ENCODE results near the gene DOK1.

Gene DOK1

GRCh38 chr2:74514368-74515270, 39.9 kb upstream of the DOK1 start, which contains the start of gene TLX2:
TSS of gene TLX2 (plus strand) at chr2:74514450. CDS start at chr2:74514807, 357 bp downstream.
- Histone ChIP-seq H3K36me3 (ENCODE audit: control insufficient read depth, low read depth, low read length) (no peaks in the 10 kb centered on the region), H3K4me3 (ENCODE audit: low read length) (peak within 1 kb of the TSS; percentile 37), H3K27me3 (ENCODE audit: control insufficient read depth, insufficient read depth, low read length) (peaks cover 100% of the 10 kb centered on the region), H3K4me1 (ENCODE audit: control insufficient read depth, low read depth, low read length) (no peaks in the 10 kb centered on the region), H3K27ac (ENCODE audit: low read length) (no peak within 1 kb of the TSS), H3K9me3 (ENCODE audit: control insufficient read depth, low read depth, low read length) (no peaks in the 10 kb centered on the region), H3K9ac (ENCODE audit: low read length) (no peak within 1 kb of the TSS)

- H3K9ac ChIP-seq (ENCODE audit: low read length) = no peak overlapping the region
- H3K27me3 ChIP-seq (ENCODE audit: control insufficient read depth, insufficient read depth, low read length) = peaks cover 100% of the 10 kb centered on the region
- H3K36me3 ChIP-seq (ENCODE audit: control insufficient read depth, low read depth, low read length) = no peaks in the 10 kb centered on the region
- no peaks in the 10 kb centered on the region for H3K4me1 ChIP-seq (ENCODE audit: control insufficient read depth, low read depth, low read length)
- H3K27ac ChIP-seq (ENCODE audit: low read length) = no peak overlapping the region
- H3K9me3 ChIP-seq (ENCODE audit: control insufficient read depth, low read depth, low read length) = no peaks in the 10 kb centered on the region
- peak overlapping the region; percentile 32 for H3K4me3 ChIP-seq (ENCODE audit: low read length)
Measured at GRCh38 chr2:74515271-74515980, 39.1 kb upstream of the DOK1 start.

- Histone ChIP-seq H3K4me3 (ENCODE audit: low read length) (peak overlapping the region; percentile 32), H3K36me3 (ENCODE audit: control insufficient read depth, low read depth, low read length) (no peaks in the 10 kb centered on the region), H3K27me3 (ENCODE audit: control insufficient read depth, insufficient read depth, low read length) (peaks cover 100% of the 10 kb centered on the region), H3K4me1 (ENCODE audit: control insufficient read depth, low read depth, low read length) (no peaks in the 10 kb centered on the region), H3K9ac (ENCODE audit: low read length) (no peak overlapping the region), H3K9me3 (ENCODE audit: control insufficient read depth, low read depth, low read length) (no peaks in the 10 kb centered on the region), H3K27ac (ENCODE audit: low read length) (no peak overlapping the region)
Measured at GRCh38 chr2:74515981-74516633, 38.4 kb upstream of the DOK1 start.

GRCh38 chr2:74516650-74517049, 37.9 kb upstream of the DOK1 start:
- no peak overlapping the region for H3K9ac ChIP-seq (ENCODE audit: low read length)
- no peaks in the 10 kb centered on the region for H3K9me3 ChIP-seq (ENCODE audit: control insufficient read depth, low read depth, low read length)
- no peaks in the 10 kb centered on the region for H3K36me3 ChIP-seq (ENCODE audit: control insufficient read depth, low read depth, low read length)
- no peak overlapping the region for H3K27ac ChIP-seq (ENCODE audit: low read length)
- no peak overlapping the region for H3K4me3 ChIP-seq (ENCODE audit: low read length)
- H3K4me1 ChIP-seq (ENCODE audit: control insufficient read depth, low read depth, low read length) = no peaks in the 10 kb centered on the region
- peaks cover 100% of the 10 kb centered on the region for H3K27me3 ChIP-seq (ENCODE audit: control insufficient read depth, insufficient read depth, low read length)

GRCh38 chr2:74522516-74522915, 32.0 kb upstream of the DOK1 start:
- Histone ChIP-seq H3K4me3 (ENCODE audit: low read length) (no peak overlapping the region), H3K36me3 (ENCODE audit: control insufficient read depth, low read depth, low read length) (peaks cover 13% of the 10 kb centered on the region), H3K9me3 (ENCODE audit: control insufficient read depth, low read depth, low read length) (no peaks in the 10 kb centered on the region), H3K27ac (ENCODE audit: low read length) (no peak overlapping the region), H3K9ac (ENCODE audit: low read length) (no peak overlapping the region), H3K27me3 (ENCODE audit: control insufficient read depth, insufficient read depth, low read length) (peaks cover 61% of the 10 kb centered on the region), H3K4me1 (ENCODE audit: control insufficient read depth, low read depth, low read length) (no peaks in the 10 kb centered on the region)

GRCh38 chr2:74524005-74524404, 30.5 kb upstream of the DOK1 start:
- H3K9me3 ChIP-seq (ENCODE audit: control insufficient read depth, low read depth, low read length) = no peaks in the 10 kb centered on the region
- H3K4me1 ChIP-seq (ENCODE audit: control insufficient read depth, low read depth, low read length) = no peaks in the 10 kb centered on the region

GRCh38 chr2:74524955-74525716, 29.4 kb upstream of the DOK1 start:
- no peaks in the 10 kb centered on the region for H3K4me1 ChIP-seq (ENCODE audit: control insufficient read depth, low read depth, low read length)
- peaks cover 35% of the 10 kb centered on the region for H3K27me3 ChIP-seq (ENCODE audit: control insufficient read depth, insufficient read depth, low read length)
- no peak overlapping the region for H3K9ac ChIP-seq (ENCODE audit: low read length)
- H3K4me3 ChIP-seq (ENCODE audit: low read length) = no peak overlapping the region
- H3K27ac ChIP-seq (ENCODE audit: low read length) = no peak overlapping the region
- peaks cover 14% of the 10 kb centered on the region for H3K36me3 ChIP-seq (ENCODE audit: control insufficient read depth, low read depth, low read length)
- no peaks in the 10 kb centered on the region for H3K9me3 ChIP-seq (ENCODE audit: control insufficient read depth, low read depth, low read length)

More at GRCh38 chr2:74524005-74524404, 30.5 kb upstream of the DOK1 start:
- no peak overlapping the region for H3K9ac ChIP-seq (ENCODE audit: low read length)
- H3K36me3 ChIP-seq (ENCODE audit: control insufficient read depth, low read depth, low read length) = peaks cover 14% of the 10 kb centered on the region
- peaks cover 47% of the 10 kb centered on the region for H3K27me3 ChIP-seq (ENCODE audit: control insufficient read depth, insufficient read depth, low read length)
- no peak overlapping the region for H3K27ac ChIP-seq (ENCODE audit: low read length)
- H3K4me3 ChIP-seq (ENCODE audit: low read length) = no peak overlapping the region

- no peak within 1 kb of the TSS for H3K27ac ChIP-seq (ENCODE audit: low read length)
- no peak within 1 kb of the TSS for H3K4me3 ChIP-seq (ENCODE audit: low read length)
- H3K27me3 ChIP-seq (ENCODE audit: control insufficient read depth, insufficient read depth, low read length) = peaks cover 27% of the 10 kb centered on the region
- no peaks in the 10 kb centered on the region for H3K9me3 ChIP-seq (ENCODE audit: control insufficient read depth, low read depth, low read length)
- peaks cover 14% of the 10 kb centered on the region for H3K36me3 ChIP-seq (ENCODE audit: control insufficient read depth, low read depth, low read length)
- no peaks in the 10 kb centered on the region for H3K4me1 ChIP-seq (ENCODE audit: control insufficient read depth, low read depth, low read length)
- no peak within 1 kb of the TSS for H3K9ac ChIP-seq (ENCODE audit: low read length)
Measured at GRCh38 chr2:74525717-74526648, 28.5 kb upstream of the DOK1 start, which contains the start of gene DQX1. TSS of gene DQX1 (minus strand) at chr2:74526231. CDS start at chr2:74525729, 502 bp downstream.

GRCh38 chr2:74526649-74527230, 27.8 kb upstream of the DOK1 start:
- H3K27me3 ChIP-seq (ENCODE audit: control insufficient read depth, insufficient read depth, low read length) = peaks cover 19% of the 10 kb centered on the region
- H3K36me3 ChIP-seq (ENCODE audit: control insufficient read depth, low read depth, low read length) = peaks cover 14% of the 10 kb centered on the region
- no peak overlapping the region for H3K27ac ChIP-seq (ENCODE audit: low read length)
- no peak overlapping the region for H3K9ac ChIP-seq (ENCODE audit: low read length)
- H3K4me1 ChIP-seq (ENCODE audit: control insufficient read depth, low read depth, low read length) = no peaks in the 10 kb centered on the region
- no peaks in the 10 kb centered on the region for H3K9me3 ChIP-seq (ENCODE audit: control insufficient read depth, low read depth, low read length)
- no peak overlapping the region for H3K4me3 ChIP-seq (ENCODE audit: low read length)

GRCh38 chr2:74527741-74528140, 26.8 kb upstream of the DOK1 start:
- Histone ChIP-seq H3K4me3 (ENCODE audit: low read length) (no peak overlapping the region), H3K27ac (ENCODE audit: low read length) (no peak overlapping the region), H3K4me1 (ENCODE audit: control insufficient read depth, low read depth, low read length) (no peaks in the 10 kb centered on the region), H3K36me3 (ENCODE audit: control insufficient read depth, low read depth, low read length) (peaks cover 16% of the 10 kb centered on the region), H3K9me3 (ENCODE audit: control insufficient read depth, low read depth, low read length) (no peaks in the 10 kb centered on the region), H3K9ac (ENCODE audit: low read length) (no peak overlapping the region), H3K27me3 (ENCODE audit: control insufficient read depth, insufficient read depth, low read length) (peaks cover 9% of the 10 kb centered on the region)
